CD8-positive, alpha-beta memory T cell (primary cell): ENCODE measurements around the gene S100A1. TPM values are rescaled to one million over a fixed set of nuclear protein-coding genes. Genes with fewer than 3 reads are reported as not detected.
A peak's percentile ranks its signal among the peaks of the same experiment; 100 is the strongest.
"Not testable (repeated sequence)": the region's sequence is repeated elsewhere in the genome, so short reads cannot be mapped to it uniquely, and the experiment has no call there.

Experiments used
- CTCF ChIA-PET: fragments of 350-600 bp; sonication (Branson Sonifier 250); formaldehyde crosslinking; loops from one replicate; lab custom pipeline; 2021; ENCODE audit warnings: antibody characterized with exemption; lab: Charles Lee
- POLR2A ChIA-PET: fragments of 350-600 bp; sonication (Branson Sonifier 250); formaldehyde crosslinking; loops from one replicate; lab custom pipeline; 2021; ENCODE audit warnings: antibody characterized with exemption; lab: Charles Lee
- DNase-seq, 5 donors: peaks; one replicate each; pipeline versions ENCODE4 v3.0.0 to v3.0.0-alpha.2; 2020 to 2022; ENCODE audit warnings: mixed read lengths in 1 of 5
- H3K27ac ChIP-seq: one replicate; pipeline ENCODE4 v1.7.0; 2013; ENCODE audit warnings: low read depth, mild to moderate bottlenecking, low read length, moderate library complexity
- H3K27me3 ChIP-seq: 2 replicates; pipeline ENCODE4 v1.7.0; 2013; ENCODE audit warnings: low read length, mild to moderate bottlenecking; ENCODE audit not compliant: insufficient read depth, poor library complexity, severe bottlenecking
- H3K36me3 ChIP-seq: 2 replicates; pipeline ENCODE4 v1.7.0; 2013; ENCODE audit warnings: mild to moderate bottlenecking, low read length, moderate library complexity; ENCODE audit not compliant: insufficient read depth
- H3K4me1 ChIP-seq: 2 replicates; pipeline ENCODE4 v1.7.0; 2013; ENCODE audit warnings: mild to moderate bottlenecking, low read length, moderate library complexity; ENCODE audit not compliant: insufficient read depth
- H3K4me3 ChIP-seq: 2 replicates; pipeline ENCODE4 v1.7.0; 2013; ENCODE audit warnings: mild to moderate bottlenecking, low read length
- H3K9me3 ChIP-seq: 2 replicates; pipeline ENCODE4 v1.7.0; 2013; ENCODE audit warnings: mild to moderate bottlenecking, low read length
- H3K27ac Mint-ChIP-seq, 8 donors: one replicate each; pipeline ENCODE4 v1.8.0; 2020 to 2021; ENCODE audit warnings: mixed read lengths in 8 of 8, mild to moderate bottlenecking in 6 of 8, inconsistent platforms in 3 of 8, moderate library complexity in 3 of 8
- H3K27me3 Mint-ChIP-seq, 2 donors: one replicate each; pipeline ENCODE4 v1.8.0; 2020 to 2021; ENCODE audit warnings: mixed read lengths in 2 of 2, mild to moderate bottlenecking in 1 of 2, moderate library complexity in 1 of 2
- H3K36me3 Mint-ChIP-seq, 3 donors: one replicate each; pipeline ENCODE4 v1.8.0; 2020 to 2021; ENCODE audit warnings: mixed read lengths in 3 of 3, inconsistent platforms in 1 of 3, mild to moderate bottlenecking in 1 of 3
- H3K4me1 Mint-ChIP-seq, 3 donors: one replicate each; pipeline ENCODE4 v1.8.0; 2020 to 2021; ENCODE audit warnings: mixed read lengths in 3 of 3, inconsistent platforms in 1 of 3, mild to moderate bottlenecking in 1 of 3
- H3K4me3 Mint-ChIP-seq, 7 donors: one replicate each; pipeline ENCODE4 v1.8.0; 2020 to 2021; ENCODE audit warnings: mixed read lengths in 7 of 7, mild to moderate bottlenecking in 6 of 7, moderate library complexity in 4 of 7, inconsistent platforms in 2 of 7
- H3K9me3 Mint-ChIP-seq, 5 donors: one replicate each; pipeline ENCODE4 v1.8.0; 2020 to 2022; ENCODE audit warnings: mixed read lengths in 5 of 5, mild to moderate bottlenecking in 3 of 5, moderate library complexity in 2 of 5, inconsistent platforms in 1 of 5
- polyA plus RNA-seq: library from polyadenylated mRNA; unstranded; fragments of 300-500 nt; fragmentation: Illumina TruSeq; gene quantifications from one replicate; pipeline ENCODE4 v1.2.3, GENCODE V29; 2021
- total RNA-seq, 2 experiments: library from RNA; stranded (reverse); gene quantifications; one replicate each; pipeline ENCODE4 v1.2.3, GENCODE V29; 2021

S100A1 gene
- total and polyA plus RNA-seq, 3 experiments from 2014 or later, result 0.07 TPM; not detected in 2

DNA sequence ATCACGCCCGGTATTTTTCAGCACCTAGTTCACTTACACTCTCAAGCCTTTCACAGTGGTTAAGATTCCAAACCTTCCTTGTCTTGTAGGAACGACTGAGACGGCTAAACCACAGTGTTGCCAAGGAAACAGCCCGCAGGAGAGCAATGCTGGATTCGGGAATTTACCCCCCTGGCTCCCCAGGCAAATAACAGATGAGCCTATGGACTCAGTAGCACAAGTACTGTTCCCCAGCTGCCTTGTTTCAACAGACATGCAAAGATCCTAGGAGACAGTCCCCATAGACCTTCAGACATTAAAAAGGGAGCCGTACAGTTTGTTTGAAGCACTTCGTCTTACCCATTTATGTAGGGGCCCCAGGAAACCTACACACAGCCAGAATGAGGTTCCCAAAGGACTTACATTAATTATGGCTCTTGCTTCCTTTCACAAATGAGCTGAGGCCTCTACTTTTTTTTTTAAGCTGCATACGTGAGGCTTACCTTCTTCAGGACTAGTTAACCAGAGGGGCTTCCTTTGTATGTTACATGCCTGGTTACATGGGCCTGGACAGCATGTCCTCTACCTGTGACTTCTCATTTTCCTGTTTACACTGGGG is 33.0 kb downstream of the S100A1 start:
- peak overlapping the region in 5 of 7 donors; percentile 19 to 65 (median 32) for H3K4me3 Mint-ChIP-seq
- peak overlapping the region in 3 of 8 donors; percentile 56 to 73 (median 60) for H3K27ac Mint-ChIP-seq
- CTCF ChIA-PET, result interaction anchor here (1.8 kb wide), 1 partner anchor 16 kb away, joined by 8 read pairs; the partner anchor contains the start of gene NPR1

DNA sequence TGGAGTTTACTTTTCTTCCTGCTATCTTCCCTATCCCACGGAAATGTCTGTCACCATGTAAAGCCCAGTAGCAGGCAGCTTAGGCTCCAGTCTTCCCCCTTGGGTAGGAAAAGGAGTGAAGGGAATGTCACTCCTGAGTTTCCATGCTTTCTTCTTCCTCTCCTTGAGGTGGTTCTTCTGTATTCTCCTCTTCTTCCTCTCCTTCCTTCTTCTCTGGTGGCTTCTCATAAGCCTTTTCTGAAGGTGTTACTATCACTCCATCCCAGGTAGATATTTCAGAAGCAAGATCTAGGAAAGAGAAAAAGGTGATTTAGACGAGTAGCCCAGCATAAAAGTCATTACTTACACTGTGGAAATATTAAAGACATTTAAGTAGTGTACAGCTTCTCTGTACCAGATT is 34.0 kb downstream of the S100A1 start:
- Histone ChIP-seq H3K36me3 (peaks cover 59% of the 10 kb centered on the region), H3K4me1 (peaks cover 18% of the 10 kb centered on the region), H3K4me3 (no peak overlapping the region), H3K27me3 (no peaks in the 10 kb centered on the region), H3K9me3 (no peaks in the 10 kb centered on the region), H3K27ac (no peak overlapping the region)
- CTCF ChIA-PET, result interaction anchor here (1.8 kb wide), 1 partner anchor 15 kb away, joined by 8 read pairs; the partner anchor contains the start of gene NPR1
- no peak for DNase-seq
- Mint-ChIP-seq H3K27me3 (peaks cover 0 to 1% of the 10 kb centered on the region in 2 donors), H3K4me1 (peaks cover 13 to 23% (median 18%) of the 10 kb centered on the region in 3 donors), H3K36me3 (peaks cover 17 to 79% (median 19%) of the 10 kb centered on the region in 3 donors), H3K9me3 (no peaks in the 10 kb centered on the region), H3K27ac (peak overlapping the region in 3 of 8 donors; percentile 45 to 70 (median 56)), H3K4me3 (peak overlapping the region in 2 of 7 donors; percentile 23 to 61)
- POLR2A ChIA-PET, result no interaction called here

More for the DNA sequence above, 33.0 kb downstream of the S100A1 start:
- no peak overlapping the region for H3K27ac ChIP-seq
- H3K4me1 Mint-ChIP-seq, result peaks cover 13 to 23% (median 18%) of the 10 kb centered on the region in 3 donors
- peaks cover 0 to 1% of the 10 kb centered on the region in 2 donors for H3K27me3 Mint-ChIP-seq
- H3K9me3 ChIP-seq, result no peaks in the 10 kb centered on the region
- H3K36me3 Mint-ChIP-seq, result peaks cover 17 to 68% (median 17%) of the 10 kb centered on the region in 3 donors
- H3K4me3 ChIP-seq, result no peak overlapping the region
- H3K36me3 ChIP-seq, result peaks cover 48% of the 10 kb centered on the region
- POLR2A ChIA-PET, result no interaction called here
- H3K4me1 ChIP-seq, result peaks cover 18% of the 10 kb centered on the region
- no peaks in the 10 kb centered on the region for H3K27me3 ChIP-seq
- DNase-seq, result no peak
- no peaks in the 10 kb centered on the region for H3K9me3 Mint-ChIP-seq

DNA sequence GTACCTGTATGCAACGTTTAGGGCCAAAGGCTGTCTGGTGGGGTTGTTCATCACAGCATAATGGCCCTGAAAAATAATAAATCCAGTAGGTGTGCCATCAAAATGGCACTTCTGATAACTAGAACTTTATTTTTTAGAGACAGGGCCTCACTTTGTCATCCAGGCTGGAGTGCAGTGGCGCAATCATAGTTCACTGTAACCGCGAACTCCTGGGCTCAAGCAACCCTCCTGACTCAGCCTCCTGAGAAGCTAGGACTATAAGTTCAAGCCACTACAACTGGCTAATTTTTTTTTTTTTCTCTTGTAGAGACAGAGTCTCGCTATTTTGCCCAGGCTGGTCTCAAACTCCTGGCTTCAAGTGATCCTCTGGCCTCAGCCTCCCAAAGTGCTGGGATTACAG is 35.0 kb downstream of the S100A1 start:
- peaks cover 0 to 1% of the 10 kb centered on the region in 2 donors for H3K27me3 Mint-ChIP-seq
- peaks cover 24 to 88% (median 27%) of the 10 kb centered on the region in 3 donors for H3K36me3 Mint-ChIP-seq
- Histone ChIP-seq H3K4me3 (no peak overlapping the region), H3K27me3 (no peaks in the 10 kb centered on the region), H3K9me3 (no peaks in the 10 kb centered on the region), H3K36me3 (peaks cover 68% of the 10 kb centered on the region), H3K4me1 (peaks cover 17% of the 10 kb centered on the region), H3K27ac (no peak overlapping the region)
- peaks cover 17 to 31% (median 26%) of the 10 kb centered on the region in 3 donors for H3K4me1 Mint-ChIP-seq
- CTCF ChIA-PET, result interaction anchor here (1.8 kb wide), 1 partner anchor 14 kb away, joined by 8 read pairs; the partner anchor contains the start of gene NPR1
- POLR2A ChIA-PET, result no interaction called here
- no peaks in the 10 kb centered on the region for H3K9me3 Mint-ChIP-seq
- no peak overlapping the region for H3K4me3 Mint-ChIP-seq
- H3K27ac Mint-ChIP-seq, result peak overlapping the region in 1 of 8 donors; percentile 70
- DNase-seq, result no peak

DNA sequence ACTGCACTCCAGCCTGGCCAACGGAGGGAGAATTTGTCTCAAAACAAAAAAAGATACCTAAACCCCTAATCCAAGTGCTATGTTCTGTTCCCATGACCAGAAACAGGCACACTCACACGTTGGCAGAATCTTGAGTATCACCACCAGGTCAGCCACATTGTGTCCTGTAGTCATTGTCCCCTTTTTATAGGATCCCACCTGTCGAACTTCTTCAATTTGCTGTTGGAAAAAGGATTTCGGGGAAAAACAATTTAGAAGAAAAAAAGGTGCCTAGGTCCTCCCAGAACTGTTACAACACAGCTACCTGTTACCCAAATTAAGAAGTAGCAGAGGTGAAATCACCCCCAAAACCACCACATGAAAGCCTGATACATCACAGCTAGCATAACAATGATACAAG is 39.2 kb downstream of the S100A1 start:
- CTCF ChIA-PET, result no interaction called here
- no peaks in the 10 kb centered on the region for H3K27me3 ChIP-seq
- Mint-ChIP-seq H3K4me3 (peak overlapping the region in 2 of 7 donors; percentile 27 to 77), H3K27me3 (peaks cover 0 to 1% of the 10 kb centered on the region in 2 donors), H3K36me3 (peaks cover 19 to 61% (median 23%) of the 10 kb centered on the region in 3 donors), H3K27ac (peak overlapping the region in 5 of 8 donors; percentile 47 to 92 (median 83)), H3K4me1 (peaks cover 12 to 21% (median 14%) of the 10 kb centered on the region in 3 donors), H3K9me3 (no peaks in the 10 kb centered on the region)
- H3K4me3 ChIP-seq, result no peak overlapping the region
- peaks cover 30% of the 10 kb centered on the region for H3K4me1 ChIP-seq
- no peaks in the 10 kb centered on the region for H3K9me3 ChIP-seq
- H3K36me3 ChIP-seq, result peaks cover 61% of the 10 kb centered on the region
- H3K27ac ChIP-seq, result no peak overlapping the region
- POLR2A ChIA-PET, result interaction anchor here (0.9 to 1.9 kb wide), 2 partner anchors 8 to 33 kb away, joined by 3 to 7 read pairs; partner anchors contain the start of gene CHTOP
- peak in 1 of 5 donors; percentile 35 for DNase-seq

DNA sequence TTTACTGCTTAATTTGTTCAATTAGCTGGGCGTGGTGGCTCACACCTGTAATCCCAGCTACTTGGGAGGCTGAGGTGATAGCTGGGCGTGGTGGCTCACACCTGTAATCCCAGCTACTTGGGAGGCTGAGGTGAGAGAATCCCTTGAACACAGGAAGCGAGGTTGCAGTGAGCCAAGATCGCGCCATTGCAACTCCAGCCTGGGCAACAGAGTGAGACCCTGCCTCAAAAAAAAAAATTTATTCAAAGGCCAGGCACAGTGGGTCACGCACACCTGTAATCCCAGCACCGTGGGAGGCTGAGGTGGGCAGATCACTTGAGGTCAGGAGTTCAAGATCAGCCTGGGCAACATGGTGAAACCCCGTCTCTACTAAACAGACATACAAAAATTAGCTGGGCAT is 40.4 kb downstream of the S100A1 start:
- H3K27me3 Mint-ChIP-seq, H3K9me3 ChIP-seq, H3K4me3 ChIP-seq, H3K27me3 ChIP-seq, H3K9me3 Mint-ChIP-seq, POLR2A ChIA-PET, H3K27ac ChIP-seq: not testable (repeated sequence)
- Mint-ChIP-seq H3K4me3 (peak overlapping the region in 3 of 7 donors; percentile 32 to 77 (median 66)), H3K36me3 (peaks cover 18 to 49% (median 23%) of the 10 kb centered on the region in 3 donors), H3K27ac (peak overlapping the region in 5 of 8 donors; percentile 8 to 89 (median 40)), H3K4me1 (peaks cover 12 to 21% (median 14%) of the 10 kb centered on the region in 3 donors)
- H3K4me1 ChIP-seq, result peaks cover 30% of the 10 kb centered on the region
- CTCF ChIA-PET, result interaction anchor here (2.5 kb wide), 1 partner anchor 9 kb away, joined by 8 read pairs; the partner anchor contains the start of gene SNAPIN
- peaks cover 51% of the 10 kb centered on the region for H3K36me3 ChIP-seq
- DNase-seq, result peak in 1 of 5 donors; percentile 21

DNA sequence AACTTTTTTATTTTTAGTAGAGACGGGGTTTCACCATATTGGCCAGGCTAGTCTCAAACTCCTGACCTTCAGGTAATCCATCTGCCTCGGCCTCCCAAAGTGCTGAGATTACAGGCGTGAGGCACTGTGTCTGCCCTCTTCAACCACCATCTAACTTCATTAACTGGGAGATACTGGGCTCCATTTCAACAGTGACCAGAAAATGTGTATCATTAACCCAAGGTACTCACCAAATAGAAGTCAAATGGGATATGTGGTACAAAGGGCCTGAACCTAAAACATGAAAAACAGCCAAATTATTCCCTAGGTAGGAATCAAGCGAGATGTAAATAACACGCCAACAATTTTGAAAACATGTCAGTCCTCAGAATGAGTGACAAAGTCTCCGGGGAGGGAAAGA is 41.4 kb downstream of the S100A1 start:
- CTCF ChIA-PET, result interaction anchor here (2.5 kb wide), 1 partner anchor 10 kb away, joined by 8 read pairs; the partner anchor contains the start of gene SNAPIN
- Histone ChIP-seq H3K9me3 (no peaks in the 10 kb centered on the region), H3K27me3 (no peaks in the 10 kb centered on the region), H3K4me3 (peak overlapping the region; percentile 91), H3K36me3 (peaks cover 43% of the 10 kb centered on the region), H3K4me1 (peaks cover 30% of the 10 kb centered on the region), H3K27ac (peak overlapping the region; percentile 92)
- Mint-ChIP-seq H3K36me3 (peaks cover 13 to 40% (median 18%) of the 10 kb centered on the region in 3 donors), H3K9me3 (no peaks in the 10 kb centered on the region), H3K4me3 (no peak overlapping the region), H3K27me3 (peaks cover 0 to 1% of the 10 kb centered on the region in 2 donors), H3K27ac (peak overlapping the region in 1 of 8 donors; percentile 93), H3K4me1 (peaks cover 12 to 21% (median 14%) of the 10 kb centered on the region in 3 donors)
- POLR2A ChIA-PET, result interaction anchor here (1.5 kb wide), 1 partner anchor 10 kb away, joined by 3 read pairs; no protein-coding TSS in a partner anchor
- no peak for DNase-seq

DNA sequence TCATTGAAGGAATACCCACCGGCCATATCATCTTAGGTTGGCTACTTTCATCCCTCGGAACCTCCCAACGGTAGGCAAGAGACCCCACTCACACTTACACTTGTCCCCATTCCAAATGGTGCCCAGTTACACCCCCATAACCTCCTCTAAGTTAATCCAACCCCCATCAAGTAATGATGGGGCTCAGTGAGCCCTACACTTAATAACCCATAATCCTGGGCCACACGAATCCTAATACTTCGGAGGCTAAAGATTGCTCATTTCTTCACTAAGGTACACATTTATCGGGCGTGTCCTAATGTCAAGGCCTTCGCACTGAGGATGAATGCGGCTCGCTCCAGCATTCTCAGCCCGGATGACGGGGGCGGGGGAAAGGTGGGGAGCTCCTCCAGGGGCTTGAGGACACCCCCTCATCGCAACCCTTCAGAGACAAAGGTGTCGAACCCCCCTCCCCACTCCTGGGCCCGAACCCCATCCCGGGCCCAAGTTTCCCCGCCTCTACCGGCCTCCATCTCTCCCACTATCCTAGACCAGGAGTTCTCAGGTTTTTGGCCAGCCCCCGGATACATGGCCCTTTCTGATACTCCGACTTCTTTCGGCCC is 42.1 kb downstream of the S100A1 start:
- H3K27ac ChIP-seq, result peak overlapping the region; percentile 92
- peak overlapping the region; percentile 91 for H3K4me3 ChIP-seq
- ChIA-PET CTCF (interaction anchor here (2.5 kb wide), 1 partner anchor 11 kb away, joined by 8 read pairs; the partner anchor contains the start of gene SNAPIN), POLR2A (interaction anchor here (1.5 to 2.6 kb wide), 2 partner anchors 11 to 36 kb away, joined by 3 to 18 read pairs; partner anchors contain the start of gene CHTOP)
- peaks cover 0 to 1% of the 10 kb centered on the region in 2 donors for H3K27me3 Mint-ChIP-seq
- peaks cover 30% of the 10 kb centered on the region for H3K4me1 ChIP-seq
- no peak for DNase-seq
- no peaks in the 10 kb centered on the region for H3K9me3 Mint-ChIP-seq
- H3K36me3 Mint-ChIP-seq, result peaks cover 9 to 32% (median 15%) of the 10 kb centered on the region in 3 donors
- H3K9me3 ChIP-seq, result no peaks in the 10 kb centered on the region
- no peak overlapping the region for H3K4me3 Mint-ChIP-seq
- H3K4me1 Mint-ChIP-seq, result peaks cover 12 to 21% (median 14%) of the 10 kb centered on the region in 3 donors
- peaks cover 36% of the 10 kb centered on the region for H3K36me3 ChIP-seq
- H3K27ac Mint-ChIP-seq, result peak overlapping the region in 1 of 8 donors; percentile 93
- no peaks in the 10 kb centered on the region for H3K27me3 ChIP-seq
